Liver (tissue), 9 donors: ENCODE measurements around the gene FOCAD. TPM values are rescaled to one million over a fixed set of nuclear protein-coding genes. Genes with fewer than 3 reads are reported as not detected.
"Not testable (repeated sequence)": the region's sequence is repeated elsewhere in the genome, so short reads cannot be mapped to it uniquely, and the experiment has no call there.

Experiments
- DNase-seq: peaks from one replicate; pipeline ENCODE4 v3.0.0-alpha.2; 2017; ENCODE audit warnings: low spot score
- H3K27ac ChIP-seq, 2 donors: one replicate each; pipeline ENCODE4 v1.7.0; 2013; ENCODE audit warnings: inconsistent platforms in 2 of 2, low read length in 2 of 2, control low read depth in 1 of 2, low read depth in 1 of 2, mild to moderate bottlenecking in 1 of 2
- H3K27me3 ChIP-seq, 4 donors: one replicate each; pipeline versions ENCODE4 v1.6.1 to v1.7.0; 2013; ENCODE audit warnings: low read length in 3 of 4, inconsistent platforms in 1 of 4, mild to moderate bottlenecking in 1 of 4, moderate library complexity in 1 of 4; ENCODE audit not compliant: control insufficient read depth in 4 of 4, insufficient read depth in 4 of 4
- H3K36me3 ChIP-seq, 4 donors: one replicate each; pipeline versions ENCODE4 v1.6.1 to v1.7.0; 2013; ENCODE audit warnings: low read length in 3 of 4, mild to moderate bottlenecking in 3 of 4, low read depth in 1 of 4, moderate library complexity in 1 of 4; ENCODE audit not compliant: control insufficient read depth in 4 of 4, insufficient read depth in 3 of 4
- H3K4me1 ChIP-seq, 4 donors: one replicate each; pipeline versions ENCODE4 v1.6.1 to v1.7.0; 2013; ENCODE audit warnings: low read length in 3 of 4, mild to moderate bottlenecking in 3 of 4, moderate library complexity in 1 of 4; ENCODE audit not compliant: control insufficient read depth in 4 of 4, insufficient read depth in 4 of 4
- H3K4me3 ChIP-seq, 3 donors: one replicate each; pipeline versions ENCODE4 v1.6.1 to v1.7.0; 2013; ENCODE audit warnings: low read length in 3 of 3, control low read depth in 1 of 3, low read depth in 1 of 3, mild to moderate bottlenecking in 1 of 3
- H3K9ac ChIP-seq, 2 donors: one replicate each; pipeline ENCODE4 v1.7.0; 2013; ENCODE audit warnings: low read length in 2 of 2, mild to moderate bottlenecking in 2 of 2, moderate library complexity in 2 of 2, control low read depth in 1 of 2, low read depth in 1 of 2
- H3K9me3 ChIP-seq, 4 donors: one replicate each; pipeline versions ENCODE4 v1.6.1 to v1.7.0; 2013; ENCODE audit warnings: low read length in 3 of 4; ENCODE audit not compliant: control insufficient read depth in 4 of 4
- CTCF ChIP-seq: fragments of 150-350 bp; IDR thresholded peaks from 2 replicates; pipeline ENCODE4 v1.5.1; 2017; ENCODE audit warnings: improper control_type of control experiment, low read depth, low read length; ENCODE audit not compliant: missing input control
- FOXA1 ChIP-seq: IDR thresholded peaks from 2 replicates; pipeline ENCODE4 v1.6.1; 2016; ENCODE audit warnings: antibody characterized with exemption
- FOXA2 ChIP-seq: IDR thresholded peaks from 2 replicates; pipeline ENCODE4 v1.6.1; 2016; ENCODE audit warnings: antibody characterized with exemption
- GABPA ChIP-seq, 2 donors: IDR thresholded peaks in 1 of 2; conservative IDR thresholded peaks in 1 of 2; 2 replicates each; pipeline ENCODE4 v1.6.1; 2016; ENCODE audit warnings: antibody characterized with exemption in 2 of 2, mild to moderate bottlenecking in 1 of 2, moderate library complexity in 1 of 2
- HNF4A ChIP-seq, 2 donors: conservative IDR thresholded peaks; 2 replicates each; pipeline ENCODE4 v1.6.1; 2016; ENCODE audit warnings: antibody characterized with exemption in 2 of 2, mild to moderate bottlenecking in 2 of 2
- HNF4G ChIP-seq: IDR thresholded peaks from 2 replicates; pipeline ENCODE4 v1.6.1; 2016; ENCODE audit warnings: antibody characterized with exemption
- MAX ChIP-seq: IDR thresholded peaks from 2 replicates; pipeline ENCODE4 v1.6.1; 2016; ENCODE audit warnings: antibody characterized with exemption
- RAD21 ChIP-seq, 2 donors: IDR thresholded peaks; 2 replicates each; pipeline ENCODE4 v1.6.1; 2016; ENCODE audit warnings: antibody characterized with exemption in 2 of 2, mild to moderate bottlenecking in 2 of 2
- RXRA ChIP-seq, 2 donors: IDR thresholded peaks; 2 replicates each; pipeline ENCODE4 v1.6.1; 2017 to 2018; ENCODE audit warnings: antibody characterized with exemption in 2 of 2, mild to moderate bottlenecking in 1 of 2
- TAF1 ChIP-seq: conservative IDR thresholded peaks from 2 replicates; pipeline ENCODE4 v1.6.1; 2016; ENCODE audit warnings: antibody characterized with exemption, mild to moderate bottlenecking
- YY1 ChIP-seq: IDR thresholded peaks from 2 replicates; pipeline ENCODE4 v1.6.1; 2016; ENCODE audit warnings: antibody characterized with exemption, mild to moderate bottlenecking
- ZBTB33 ChIP-seq: IDR thresholded peaks from 2 replicates; pipeline ENCODE4 v1.6.1; 2016; ENCODE audit warnings: antibody characterized with exemption
- WGBS: extraction: QIAGEN DNeasy Blood & Tissue Kit; methylation state at CpG from one replicate; pipeline ENCODE4 v1.1.7; 2013; 5-methylcytosine and 5-hydroxymethylcytosine counted together
- polyA plus RNA-seq, 2 donors: library from polyadenylated mRNA; stranded (reverse) in 1 of 2; unstranded in 1 of 2; fragments of 200-250 nt in 1 of 2; fragments of >200 nt in 1 of 2; fragmentation: Nextera tagmentation in 1 of 2; extraction: Ambion mirVana in 1 of 2; gene quantifications; one replicate each; pipeline versions ENCODE4 v1.2.1 to v1.2.3, GENCODE V29; 2013 to 2015
- total RNA-seq, 2 donors: library from RNA; depleted of rRNA; stranded (reverse); fragments of >200 nt; gene quantifications; one replicate each; pipeline ENCODE4 v1.2.3, GENCODE V29; 2014
- TF ChIP-seq, protein P1 (sequence below): IDR thresholded peaks from 2 replicates; pipeline ENCODE4 v1.6.1; 2016; ENCODE audit warnings: antibody characterized with exemption, mild to moderate bottlenecking
- TF ChIP-seq, protein P2 (sequence below): IDR thresholded peaks from 2 replicates; pipeline ENCODE4 v1.6.1; 2016; ENCODE audit warnings: antibody characterized with exemption
- donor health status: healthy.
- donor health status: healthy.
- donor health status: healthy.
- donor health status: healthy.
- donor health status: healthy.

Gene FOCAD
- total and polyA plus RNA-seq, 4 donors, result 3.2 to 21.0 (median 10.3) TPM

DNA sequence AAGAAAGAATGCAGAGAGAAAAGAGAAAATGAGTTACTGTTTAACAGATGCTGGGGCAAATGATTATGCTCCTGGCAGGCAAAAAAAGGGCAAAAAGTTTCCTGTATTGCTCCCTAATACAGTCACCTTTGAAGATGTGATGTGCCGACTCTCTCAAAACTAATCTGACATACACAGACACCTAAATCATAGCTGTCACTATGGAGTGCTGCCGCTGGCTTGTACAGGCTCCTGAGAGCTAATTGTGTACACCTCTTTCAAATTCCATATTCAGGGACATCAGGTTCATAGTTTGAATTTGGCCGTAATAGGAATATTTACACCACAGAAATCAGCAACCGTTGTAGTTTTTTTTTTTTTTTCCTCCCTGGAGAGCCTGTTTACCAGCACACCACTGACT, 12.4 kb upstream of the FOCAD start:
- H3K36me3 ChIP-seq, result no peaks in the 10 kb centered on the region
- H3K4me1 ChIP-seq, result no peaks in the 10 kb centered on the region
- H3K27me3 ChIP-seq, result no peaks in the 10 kb centered on the region
- no peak overlapping the region for H3K4me3 ChIP-seq
- no peak overlapping the region for H3K9ac ChIP-seq
- 84% methylated on average over 4 of the region's 4 CpGs for WGBS
- no peaks in the 10 kb centered on the region for H3K9me3 ChIP-seq
- DNase-seq, result no peak
- TF ChIP-seq FOXA1 (no peak), ZBTB33 (no peak)
- H3K27ac ChIP-seq, result no peak overlapping the region

DNA sequence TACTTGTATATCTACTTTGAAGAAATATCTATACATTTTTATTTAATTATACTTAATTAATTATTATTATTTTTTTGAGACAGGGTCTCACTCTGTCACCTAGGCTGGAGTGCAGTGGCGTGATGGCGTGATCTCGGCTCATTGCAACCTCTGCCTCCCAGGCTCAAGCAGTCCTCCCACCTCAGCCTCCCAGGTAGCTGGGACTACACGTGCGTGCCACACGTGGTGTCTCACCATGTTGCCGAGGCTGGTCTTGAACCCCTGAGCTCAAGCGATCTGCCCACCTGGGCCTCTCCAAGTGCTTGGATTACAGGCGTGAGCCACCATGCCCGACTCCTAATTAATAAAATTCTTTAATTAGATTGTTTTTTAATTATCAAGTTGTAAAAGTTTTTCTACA, 10.5 kb upstream of the FOCAD start:
- H3K9ac ChIP-seq, H3K4me1 ChIP-seq, H3K4me3 ChIP-seq, H3K27me3 ChIP-seq, H3K36me3 ChIP-seq, DNase-seq, H3K9me3 ChIP-seq, H3K27ac ChIP-seq: not testable (repeated sequence)
- WGBS, result 97% methylated on average over 10 of the region's 10 CpGs

- Histone ChIP-seq H3K36me3 (no peaks in the 10 kb centered on the region), H3K27ac (no peak overlapping the region), H3K27me3 (no peaks in the 10 kb centered on the region), H3K9ac (no peak overlapping the region), H3K4me3 (no peak overlapping the region), H3K9me3 (no peaks in the 10 kb centered on the region), H3K4me1 (peaks cover 2 to 21% (median 3%) of the 10 kb centered on the region in 4 donors)
- whole genome bisulfite sequencing, result 97% methylated on average over 2 of the region's 2 CpGs
- TF ChIP-seq CTCF (no peak), FOXA1 (no peak), MAX (no peak), TAF1 (no peak), YY1 (no peak), RAD21 (IDR thresholded peaks at IDR 0.05) (no peak), GABPA (IDR thresholded peaks at IDR 0.05 in 1 of 2, conservative IDR thresholded peaks at IDR 0.05 in 1 of 2) (no peak), HNF4A (conservative IDR thresholded peaks at IDR 0.05) (no peak), ZBTB33 (no peak), FOXA2 (no peak), HNF4G (no peak), RXRA (IDR thresholded peaks at IDR 0.05) (no peak)
- TF ChIP-seq, protein P1, sequence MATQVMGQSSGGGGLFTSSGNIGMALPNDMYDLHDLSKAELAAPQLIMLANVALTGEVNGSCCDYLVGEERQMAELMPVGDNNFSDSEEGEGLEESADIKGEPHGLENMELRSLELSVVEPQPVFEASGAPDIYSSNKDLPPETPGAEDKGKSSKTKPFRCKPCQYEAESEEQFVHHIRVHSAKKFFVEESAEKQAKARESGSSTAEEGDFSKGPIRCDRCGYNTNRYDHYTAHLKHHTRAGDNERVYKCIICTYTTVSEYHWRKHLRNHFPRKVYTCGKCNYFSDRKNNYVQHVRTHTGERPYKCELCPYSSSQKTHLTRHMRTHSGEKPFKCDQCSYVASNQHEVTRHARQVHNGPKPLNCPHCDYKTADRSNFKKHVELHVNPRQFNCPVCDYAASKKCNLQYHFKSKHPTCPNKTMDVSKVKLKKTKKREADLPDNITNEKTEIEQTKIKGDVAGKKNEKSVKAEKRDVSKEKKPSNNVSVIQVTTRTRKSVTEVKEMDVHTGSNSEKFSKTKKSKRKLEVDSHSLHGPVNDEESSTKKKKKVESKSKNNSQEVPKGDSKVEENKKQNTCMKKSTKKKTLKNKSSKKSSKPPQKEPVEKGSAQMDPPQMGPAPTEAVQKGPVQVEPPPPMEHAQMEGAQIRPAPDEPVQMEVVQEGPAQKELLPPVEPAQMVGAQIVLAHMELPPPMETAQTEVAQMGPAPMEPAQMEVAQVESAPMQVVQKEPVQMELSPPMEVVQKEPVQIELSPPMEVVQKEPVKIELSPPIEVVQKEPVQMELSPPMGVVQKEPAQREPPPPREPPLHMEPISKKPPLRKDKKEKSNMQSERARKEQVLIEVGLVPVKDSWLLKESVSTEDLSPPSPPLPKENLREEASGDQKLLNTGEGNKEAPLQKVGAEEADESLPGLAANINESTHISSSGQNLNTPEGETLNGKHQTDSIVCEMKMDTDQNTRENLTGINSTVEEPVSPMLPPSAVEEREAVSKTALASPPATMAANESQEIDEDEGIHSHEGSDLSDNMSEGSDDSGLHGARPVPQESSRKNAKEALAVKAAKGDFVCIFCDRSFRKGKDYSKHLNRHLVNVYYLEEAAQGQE, result no peak
- TF ChIP-seq, protein P2, sequence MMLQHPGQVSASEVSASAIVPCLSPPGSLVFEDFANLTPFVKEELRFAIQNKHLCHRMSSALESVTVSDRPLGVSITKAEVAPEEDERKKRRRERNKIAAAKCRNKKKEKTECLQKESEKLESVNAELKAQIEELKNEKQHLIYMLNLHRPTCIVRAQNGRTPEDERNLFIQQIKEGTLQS, result no peak
- DNase-seq, result no peak
These were observed 2.6 kb upstream of the FOCAD start for GRCh38 chr9:20681467-20681866.
